ENCODE results near the gene MYNN.

MYNN gene

GRCh38 chr3:169811631-169812331 lies 38.6 kb downstream of the MYNN start:
- POLR2A ChIA-PET = interaction anchor here (1.0 kb wide), 1 partner anchor 10 kb away, joined by 3 read pairs; no protein-coding TSS in a partner anchor
- peak; percentile 32 for DNase-seq (ENCODE audit: extremely low spot score)
- CTCF ChIA-PET = interaction anchor here (0.7 to 2.4 kb wide), 10 partner anchors 8 to 167 kb away, joined by 3 to 11 read pairs (median 4); partner anchors contain the start of gene MYNN
- no peak for TF ChIP-seq CTCF (IDR thresholded peaks at IDR 0.05; ENCODE audit: control extremely low read depth, extremely low read depth, low read depth, missing control alignments)

- DNase-seq (ENCODE audit: extremely low spot score) = peak; percentile 80
- POLR2A ChIA-PET = interaction anchor here (0.6 to 1.0 kb wide), 2 partner anchors 11 to 28 kb away, joined by 3 to 6 read pairs; no protein-coding TSS in a partner anchor
- no peak for TF ChIP-seq CTCF (IDR thresholded peaks at IDR 0.05; ENCODE audit: control extremely low read depth, extremely low read depth, low read depth, missing control alignments)
- CTCF ChIA-PET = interaction anchor here (0.7 to 2.4 kb wide), 10 partner anchors 9 to 166 kb away, joined by 3 to 11 read pairs (median 4); partner anchors contain the start of gene MYNN
Observed at GRCh38 chr3:169812332-169813235, 39.4 kb downstream of the MYNN start, which contains the start of the genes LRRC34 and LRRIQ4. Gene LRRC34 (minus strand): TSS chr3:169812904. CDS start chr3:169812548, 356 bp downstream. Gene LRRIQ4 (plus strand): TSS chr3:169812870. CDS start chr3:169821922, 9,052 bp downstream.

GRCh38 chr3:169813278-169813677 lies 40.1 kb downstream of the MYNN start:
- ChIA-PET POLR2A (interaction anchor here (0.6 to 0.9 kb wide), 2 partner anchors 28 to 152 kb away, joined by 3 to 6 read pairs; no protein-coding TSS in a partner anchor), CTCF (interaction anchor here (0.9 to 2.1 kb wide), 8 partner anchors 9 to 165 kb away, joined by 3 to 7 read pairs (median 4); partner anchors contain the start of gene SAMD7)
- no peak for DNase-seq (ENCODE audit: extremely low spot score)
- TF ChIP-seq CTCF (IDR thresholded peaks at IDR 0.05; ENCODE audit: control extremely low read depth, extremely low read depth, low read depth, missing control alignments) = no peak

- peak; percentile 76 for DNase-seq (ENCODE audit: extremely low spot score)
Observed at GRCh38 chr3:169813757-169814517, 40.7 kb downstream of the MYNN start.

GRCh38 chr3:169815590-169816150 lies 42.5 kb downstream of the MYNN start:
- CTCF ChIA-PET = interaction anchor here (1.0 kb wide), 1 partner anchor 14 kb away, joined by 3 read pairs; no protein-coding TSS in a partner anchor
- POLR2A ChIA-PET = no interaction called here
- TF ChIP-seq CTCF (IDR thresholded peaks at IDR 0.05; ENCODE audit: control extremely low read depth, extremely low read depth, low read depth, missing control alignments) = no peak
- DNase-seq (ENCODE audit: extremely low spot score) = no peak

More at GRCh38 chr3:169813757-169814517, 40.7 kb downstream of the MYNN start:
- POLR2A ChIA-PET = interaction anchor here (0.9 kb wide), 1 partner anchor 151 kb away, joined by 3 read pairs; no protein-coding TSS in a partner anchor
- TF ChIP-seq CTCF (IDR thresholded peaks at IDR 0.05; ENCODE audit: control extremely low read depth, extremely low read depth, low read depth, missing control alignments) = peak; percentile 70
- CTCF ChIA-PET = interaction anchor here (0.7 to 2.1 kb wide), 8 partner anchors 8 to 97 kb away, joined by 3 to 7 read pairs (median 3); partner anchors contain the start of genes ACTRT3 and SAMD7
